K562 (cell line): ENCODE measurements around the gene SMIM29. TPM values are rescaled to one million over a fixed set of nuclear protein-coding genes. Genes with fewer than 3 reads are reported as not detected.

Experiments
- AFF1 ChIP-seq, 2 experiments: fragments of 450-650 bp; IDR thresholded peaks; 2 replicates each; pipeline ENCODE4 v1.6.1; 2018; ENCODE audit warnings: mild to moderate bottlenecking in 2 of 2, low read depth in 1 of 2; ENCODE audit not compliant: partially characterized antibody in 2 of 2
- BRD9 ChIP-seq: fragments of 450-650 bp; IDR thresholded peaks from 2 replicates; pipeline ENCODE4 v1.6.1; 2018; ENCODE audit warnings: low read depth; ENCODE audit not compliant: partially characterized antibody
- CBFA2T2 ChIP-seq: fragments of 450-650 bp; conservative IDR thresholded peaks from 2 replicates; pipeline ENCODE4 v1.6.1; 2017; ENCODE audit warnings: mild to moderate bottlenecking
- MNT ChIP-seq, 2 experiments: fragments of 450-650 bp; conservative IDR thresholded peaks; 2 replicates each; pipeline ENCODE4 v1.6.1; 2017; ENCODE audit warnings: mild to moderate bottlenecking in 2 of 2, moderate library complexity in 2 of 2
- NR2C1 ChIP-seq, 2 experiments: fragments of 450-650 bp; IDR thresholded peaks; 2 replicates each; pipeline ENCODE4 v1.6.1; 2017; ENCODE audit warnings: mild to moderate bottlenecking in 2 of 2, antibody characterized with exemption in 1 of 2, inconsistent platforms in 1 of 2, missing compliant biosample characterization in 1 of 2, missing genetic modification characterization in 1 of 2
- PHB2 ChIP-seq: fragments of 450-650 bp; IDR thresholded peaks from 2 replicates; pipeline ENCODE4 v1.6.1; 2017; ENCODE audit warnings: low read depth
- PTBP1 ChIP-seq: fragments of 200-400 bp; formaldehyde crosslinking; IDR thresholded peaks from 2 replicates; pipeline ENCODE4 v1.6.1; 2017; ENCODE audit warnings: low read depth, low read length
- RCOR1 ChIP-seq, 2 experiments: IDR thresholded peaks; 2 replicates each; pipeline ENCODE4 v1.6.1; 2012; ENCODE audit warnings: low read depth in 2 of 2, low read length in 2 of 2, borderline replicate concordance in 1 of 2, improper control_type of control experiment in 1 of 2
- RFX5 ChIP-seq: IDR thresholded peaks from 2 replicates; pipeline ENCODE4 v1.6.1; 2011; ENCODE audit warnings: low read depth, mild to moderate bottlenecking, improper control_type of control experiment, low read length
- TCF3 ChIP-seq: sonication (generic); formaldehyde crosslinking; IDR thresholded peaks from 2 replicates; pipeline ENCODE4 v1.4.0; 2020; ENCODE audit warnings: mild to moderate bottlenecking, missing genetic modification reagents
- VEZF1 ChIP-seq: fragments of 200-800 bp; sonication (Bioruptor generic); IDR thresholded peaks from 2 replicates; pipeline ENCODE4 v1.6.1; 2017; ENCODE audit warnings: missing genetic modification characterization, missing compliant biosample characterization
- ZFX ChIP-seq: sonication (generic); formaldehyde crosslinking; IDR thresholded peaks from 2 replicates; pipeline ENCODE4 v1.8.0; 2022; ENCODE audit warnings: mild to moderate bottlenecking, missing genetic modification reagents, moderate library complexity
- ZNF592 ChIP-seq: fragments of 450-650 bp; IDR thresholded peaks from 2 replicates; pipeline ENCODE4 v1.6.1; 2017; ENCODE audit warnings: antibody characterized with exemption, mild to moderate bottlenecking
- polyA plus RNA-seq, 8 experiments: library from polyadenylated mRNA; depleted of rRNA in 4 of 8; stranded (reverse) in 5 of 8; unstranded in 3 of 8; fragments of >200 nt; fragmentation: Nextera tagmentation in 2 of 8; fragmentation: Illumina TruSeq in 1 of 8; extraction: Ambion mirVana in 2 of 8; extraction: Trizol in 1 of 8; gene quantifications; 2 replicates each; pipeline versions ENCODE4 v1.2.1 to v1.2.3, GENCODE V29; 2011 to 2014; ENCODE audit warnings: inconsistent platforms in 1 of 8, missing spikeins in 1 of 8
- total RNA-seq, 7 experiments: library from RNA; depleted of rRNA in 6 of 7; stranded (reverse); fragments of >200 nt in 6 of 7; fragmentation: Illumina TruSeq in 2 of 7; extraction: Trizol in 2 of 7; gene quantifications; 2 replicates each; pipeline versions ENCODE4 v1.2.1 to v1.2.3, GENCODE V29; 2011 to 2021; ENCODE audit warnings: low replicate concordance in 1 of 7

SMIM29 gene
- total and polyA plus RNA-seq, 9 of the 15 experiments (the other 6 are each of a cell fraction or from before 2014, with no cell fraction given), result 6.5 to 36.7 (median 20.9) TPM

GRCh38 chr6:34284563-34285447 is 36.0 kb upstream of the SMIM29 start (continued):
- TF ChIP-seq VEZF1, result peak; percentile 48; the same call in 1 of the 2 replicates
- TF ChIP-seq RCOR1 (IDR thresholded peaks at IDR 0.05; ENCODE audit: borderline replicate concordance in 1 of 2, low read depth in 2 of 2, low read length in 2 of 2), result peak in 1 of 2 experiments; percentile 47; a peak in 1 of 4 replicates
- TF ChIP-seq ZNF592, result peak; percentile 93; the same call in 1 of the 2 replicates
- peak; percentile 85 for TF ChIP-seq TCF3
- TF ChIP-seq AFF1 (IDR thresholded peaks at IDR 0.05; ENCODE audit: low read depth in 1 of 2, partially characterized antibody in 2 of 2), result no peak
- no peak; the same call in 1 of the 2 replicates for TF ChIP-seq PHB2
- no peak; the same call in 1 of the 2 replicates for TF ChIP-seq NR2C1 (IDR thresholded peaks at IDR 0.05)
- 0 out of 2 replicates have a peak, but pooled peaks have one; percentile 23 for TF ChIP-seq NR2C1 (tag; IDR thresholded peaks at IDR 0.05)
- TF ChIP-seq ZFX (CRISPR knock-in tag), result 0 out of 2 replicates have a peak, but pooled peaks have one; percentile 30
- no peak for TF ChIP-seq BRD9
- TF ChIP-seq MNT (conservative IDR thresholded peaks at IDR 0.05), result peak in 1 of 2 experiments; percentile 55; a peak in 2 of 4 replicates
- no peak for TF ChIP-seq RFX5
- no peak for TF ChIP-seq PTBP1
- peak; percentile 91 for TF ChIP-seq CBFA2T2
